Vagina (tissue), 2 donors: ENCODE measurements around the gene KATNAL1. TPM values are rescaled to one million over a fixed set of nuclear protein-coding genes. Genes with fewer than 3 reads are reported as not detected.
A peak's percentile ranks its signal among the peaks of the same experiment; 100 is the strongest.

Experiments
- DNase-seq, 2 donors: peaks; one replicate each; pipeline ENCODE4 v3.0.0-alpha.2; 2017; ENCODE audit errors: extremely low spot score in 2 of 2
- H3K27ac ChIP-seq: fragments of 200-600 bp; sonication (generic); one replicate; pipeline ENCODE4 v1.5.1; 2019
- H3K27me3 ChIP-seq: fragments of 200-600 bp; sonication (generic); one replicate; pipeline ENCODE4 v1.5.1; 2019
- H3K36me3 ChIP-seq, 2 donors: fragments of 200-600 bp; sonication (generic); one replicate each; pipeline ENCODE4 v1.5.1; 2017 to 2019
- H3K4me1 ChIP-seq: fragments of 200-600 bp; sonication (generic); one replicate; pipeline ENCODE4 v1.5.1; 2019
- H3K4me3 ChIP-seq, 2 donors: fragments of 200-600 bp; sonication (generic); 1 replicate in 1 of 2; 2 replicates in 1 of 2; pipeline ENCODE4 v1.5.1; 2016 to 2019
- H3K9me3 ChIP-seq: fragments of 200-600 bp; sonication (generic); one replicate; pipeline ENCODE4 v1.5.1; 2019
- CTCF ChIP-seq, 3 experiments: fragments of 450-650 bp in 2 of 3; fragments of 200-600 bp in 1 of 3; sonication (generic) in 1 of 3; IDR thresholded peaks; one replicate each; pipeline ENCODE4 v1.5.1; 2017 to 2019; ENCODE audit warnings: antibody characterized with exemption in 3 of 3, mild to moderate bottlenecking in 2 of 3, moderate library complexity in 2 of 3
- POLR2A ChIP-seq, 2 donors: fragments of 450-650 bp; IDR thresholded peaks; one replicate each; pipeline ENCODE4 v1.6.1; 2017; ENCODE audit warnings: antibody characterized with exemption in 2 of 2, mild to moderate bottlenecking in 2 of 2, moderate library complexity in 2 of 2
- POLR2AphosphoS5 ChIP-seq, 2 donors: sonication (generic); formaldehyde crosslinking; IDR thresholded peaks; one replicate each; pipeline ENCODE4 v1.9.0; 2017; ENCODE audit warnings: antibody characterized with exemption in 2 of 2, mild to moderate bottlenecking in 2 of 2, low read depth in 1 of 2; ENCODE audit not compliant: insufficient read depth in 1 of 2
- intact Hi-C: fragments of 100-400 bp; cut with DNase I; formaldehyde crosslinking; loops from one replicate; pipeline ENCODE4 v1.15.1; 2023
- total RNA-seq: library from RNA; depleted of rRNA; stranded (reverse); fragments of >200 nt; gene quantifications from one replicate; pipeline ENCODE4 v1.2.3, GENCODE V29; 2016

Gene KATNAL1
- total RNA-seq, 1 donor from 2014 or later = 20.6 TPM

- Histone ChIP-seq H3K27me3 (no peaks in the 10 kb centered on the region), H3K4me1 (peaks cover 9% of the 10 kb centered on the region), H3K27ac (peak overlapping the region; percentile 30), H3K4me3 (no peak overlapping the region), H3K9me3 (no peaks in the 10 kb centered on the region), H3K36me3 (no peaks in the 10 kb centered on the region)
- intact Hi-C loops = no loop called here
- no peak for TF ChIP-seq POLR2AphosphoS5 (IDR thresholded peaks at IDR 0.05; ENCODE audit: insufficient read depth in 1 of 2, low read depth in 1 of 2)
- TF ChIP-seq CTCF (IDR thresholded peaks at IDR 0.05) = no peak
- no peak for TF ChIP-seq POLR2A (IDR thresholded peaks at IDR 0.05)
- no peak for DNase-seq
Measured at GRCh38 chr13:30172593-30173302, 134.6 kb downstream of the KATNAL1 start.

- H3K4me3 ChIP-seq = no peak overlapping the region
- H3K36me3 ChIP-seq = no peaks in the 10 kb centered on the region
- no peaks in the 10 kb centered on the region for H3K27me3 ChIP-seq
- H3K9me3 ChIP-seq = no peaks in the 10 kb centered on the region
- DNase-seq = no peak
- H3K27ac ChIP-seq = no peak overlapping the region
- H3K4me1 ChIP-seq = peaks cover 9% of the 10 kb centered on the region
- intact Hi-C loops = no loop called here
- TF ChIP-seq CTCF (IDR thresholded peaks at IDR 0.05) = no peak
- TF ChIP-seq POLR2AphosphoS5 (IDR thresholded peaks at IDR 0.05; ENCODE audit: insufficient read depth in 1 of 2, low read depth in 1 of 2) = no peak
- no peak for TF ChIP-seq POLR2A (IDR thresholded peaks at IDR 0.05)
Measured at GRCh38 chr13:30170569-30170968, 136.8 kb downstream of the KATNAL1 start.

GRCh38 chr13:30169442-30169841, 137.9 kb downstream of the KATNAL1 start:
- no peak for DNase-seq
- Histone ChIP-seq H3K27me3 (no peaks in the 10 kb centered on the region), H3K4me3 (no peak overlapping the region), H3K4me1 (peaks cover 9% of the 10 kb centered on the region), H3K36me3 (no peaks in the 10 kb centered on the region), H3K27ac (peak overlapping the region; percentile 56), H3K9me3 (no peaks in the 10 kb centered on the region)
- intact Hi-C loops = no loop called here
- no peak for TF ChIP-seq POLR2A (IDR thresholded peaks at IDR 0.05)
- TF ChIP-seq CTCF (IDR thresholded peaks at IDR 0.05) = no peak
- no peak for TF ChIP-seq POLR2AphosphoS5 (IDR thresholded peaks at IDR 0.05; ENCODE audit: insufficient read depth in 1 of 2, low read depth in 1 of 2)

- DNase-seq = no peak
- Histone ChIP-seq H3K9me3 (no peaks in the 10 kb centered on the region), H3K27me3 (no peaks in the 10 kb centered on the region), H3K4me1 (peaks cover 9% of the 10 kb centered on the region), H3K27ac (no peak overlapping the region), H3K36me3 (no peaks in the 10 kb centered on the region), H3K4me3 (no peak overlapping the region)
- TF ChIP-seq CTCF (IDR thresholded peaks at IDR 0.05) = no peak
- no peak for TF ChIP-seq POLR2AphosphoS5 (IDR thresholded peaks at IDR 0.05; ENCODE audit: insufficient read depth in 1 of 2, low read depth in 1 of 2)
- no peak for TF ChIP-seq POLR2A (IDR thresholded peaks at IDR 0.05)
- intact Hi-C loops = no loop called here
Measured at GRCh38 chr13:30165796-30166195, 141.6 kb downstream of the KATNAL1 start.

GRCh38 chr13:30165071-30165470, 142.3 kb downstream of the KATNAL1 start:
- Histone ChIP-seq H3K4me3 (no peak overlapping the region), H3K36me3 (no peaks in the 10 kb centered on the region), H3K27me3 (no peaks in the 10 kb centered on the region), H3K4me1 (peaks cover 10% of the 10 kb centered on the region), H3K9me3 (no peaks in the 10 kb centered on the region), H3K27ac (no peak overlapping the region)
- TF ChIP-seq POLR2A (IDR thresholded peaks at IDR 0.05) = no peak
- TF ChIP-seq POLR2AphosphoS5 (IDR thresholded peaks at IDR 0.05; ENCODE audit: insufficient read depth in 1 of 2, low read depth in 1 of 2) = no peak
- intact Hi-C loops = no loop called here
- no peak for DNase-seq
